GM19324 (cell line): ENCODE measurements around the gene FNBP1.
"Not testable (repeated sequence)": the region's sequence is repeated elsewhere in the genome, so short reads cannot be mapped to it uniquely, and the experiment has no call there.

Experiments
- ATAC-seq: cut with Tn5 transposase; IDR thresholded peaks from one replicate; pipeline ENCODE4 v1.9.1; 2021; ENCODE audit warnings: mild to moderate bottlenecking, moderate library complexity; ENCODE audit not compliant: unreplicated experiment, low FRiP score

The FNBP1 gene

DNA sequence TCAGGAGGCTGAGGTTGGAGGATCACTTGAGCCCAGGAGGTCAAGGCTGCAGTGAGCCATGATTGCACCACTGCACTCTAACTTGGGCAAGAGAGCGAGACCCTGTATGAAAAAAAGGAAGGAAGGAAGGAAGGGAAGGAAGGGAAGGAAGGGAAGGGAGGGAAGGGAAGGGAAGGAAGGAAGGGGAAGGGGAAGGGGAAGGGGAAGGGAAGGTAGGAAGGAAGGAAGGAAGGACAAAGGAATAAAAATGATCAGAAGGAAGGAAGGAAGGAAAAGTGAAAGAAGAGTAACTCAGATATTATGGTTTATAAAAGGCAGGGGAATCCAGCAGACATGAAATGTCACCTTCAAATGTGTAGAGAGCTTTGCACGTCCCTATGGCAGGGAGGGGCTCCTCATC, 143.4 kb downstream of the FNBP1 start:
- ATAC-seq = no peak

DNA sequence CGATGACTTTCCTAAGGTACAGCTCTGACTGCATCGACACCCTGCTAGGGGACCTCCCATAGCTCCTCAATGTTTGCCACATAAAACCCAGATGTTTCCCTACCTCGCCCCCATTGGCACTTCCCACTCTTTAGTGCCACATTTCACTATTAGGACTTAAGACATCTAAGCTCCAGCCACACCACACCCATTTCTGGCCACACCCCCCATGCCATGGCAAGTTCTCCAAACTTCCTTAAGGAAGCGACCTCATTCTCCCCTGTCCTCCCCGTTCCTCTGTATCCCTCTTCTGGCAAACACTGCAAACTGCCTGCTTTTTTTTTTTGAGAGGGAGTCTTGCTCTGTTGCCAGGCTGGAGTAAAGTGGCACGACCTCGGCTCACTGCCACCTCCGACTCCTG, 144.8 kb downstream of the FNBP1 start:
- no peak for ATAC-seq

DNA sequence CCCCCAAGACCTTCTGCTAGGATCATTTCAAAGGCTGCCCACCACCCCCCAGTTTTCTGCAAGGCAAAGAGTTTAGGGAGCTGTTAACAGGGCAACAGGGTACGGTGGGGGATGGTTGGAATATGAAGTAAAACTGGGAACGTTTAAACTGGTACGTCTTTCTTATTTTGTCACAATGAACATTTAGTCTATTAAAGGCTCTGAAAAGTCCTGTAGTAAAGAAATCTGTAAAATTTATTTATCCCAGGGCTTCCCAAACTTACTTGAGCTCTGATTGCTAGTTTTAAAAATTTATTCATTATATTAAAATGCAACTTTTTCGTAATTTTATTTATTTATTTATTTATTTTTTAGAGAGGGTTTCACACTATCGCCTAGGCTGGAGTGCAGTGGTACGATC, 145.7 kb downstream of the FNBP1 start:
- no peak for ATAC-seq

DNA sequence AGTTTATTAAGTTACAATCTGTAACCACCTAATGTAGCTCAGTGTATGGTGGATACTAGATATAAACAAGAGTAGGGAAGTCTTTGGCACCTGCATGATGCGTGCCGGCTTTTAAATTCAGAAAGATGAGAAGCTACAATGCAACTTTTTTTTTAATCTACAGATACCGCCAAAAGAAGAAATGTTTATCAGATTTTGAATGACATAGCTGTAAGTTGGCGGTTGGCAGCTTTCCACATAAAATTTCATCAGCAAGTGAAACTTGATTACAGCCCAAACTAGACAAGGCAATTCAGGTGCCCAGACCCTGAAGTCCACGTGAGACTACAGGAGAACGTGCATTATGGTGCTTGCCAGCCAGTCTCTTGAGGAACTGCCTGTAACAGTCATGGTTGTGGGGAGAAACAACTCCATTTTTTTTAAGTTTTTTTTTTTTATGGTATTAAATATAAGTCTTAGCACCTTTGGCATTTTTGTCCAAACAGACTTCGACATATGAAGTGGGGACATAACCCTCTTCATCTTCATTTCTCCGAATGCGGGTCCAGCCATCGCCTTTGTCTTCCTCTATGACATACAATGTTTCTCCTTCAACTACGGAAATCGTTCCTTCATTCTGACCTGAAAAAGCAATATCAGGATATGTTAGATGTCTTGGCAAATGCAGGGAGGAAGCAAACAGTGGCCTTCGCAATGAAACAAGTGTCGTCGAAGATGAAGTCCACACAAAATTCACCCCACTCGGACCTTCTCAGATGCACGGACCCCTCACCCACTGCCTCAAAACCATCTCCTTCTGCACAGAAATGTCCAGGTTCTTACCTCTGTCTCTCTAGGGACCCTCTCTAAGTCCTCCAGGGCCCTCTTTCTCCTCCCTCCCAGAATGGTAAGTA, 147.4 kb downstream of the FNBP1 start:
- no peak for ATAC-seq

DNA sequence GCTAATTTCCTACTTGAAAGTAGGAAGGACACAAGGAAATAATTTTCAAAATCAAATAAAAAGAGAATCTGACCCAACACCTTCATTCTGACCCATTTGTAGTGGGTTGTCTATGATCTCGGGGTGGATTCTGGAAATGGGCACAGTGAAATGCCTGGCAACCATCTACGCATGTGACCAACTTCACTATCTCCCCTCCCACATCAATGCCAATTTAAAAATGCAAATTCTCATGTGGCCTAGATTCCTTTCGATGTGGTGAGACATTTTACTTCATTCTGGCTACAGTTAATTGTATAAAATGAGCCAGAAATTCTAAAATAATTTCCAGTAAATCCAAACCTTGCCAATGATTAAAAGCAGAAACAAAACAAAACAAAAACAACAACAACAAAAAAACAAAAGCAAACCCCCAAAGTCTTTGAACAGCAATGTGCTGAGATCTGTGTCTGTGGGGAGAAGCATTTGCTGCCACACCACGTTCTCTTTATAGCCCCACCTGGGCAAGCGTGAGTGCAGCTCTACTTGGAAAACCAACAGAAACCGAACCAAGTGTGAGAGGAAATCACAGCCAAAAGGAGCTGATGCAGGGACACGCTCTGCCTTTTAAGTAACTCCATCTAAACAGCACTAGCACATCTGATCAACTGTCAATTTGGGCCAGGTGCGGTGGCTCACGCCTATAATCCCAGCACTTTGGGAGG, 148.7 kb downstream of the FNBP1 start:
- no peak for ATAC-seq

DNA sequence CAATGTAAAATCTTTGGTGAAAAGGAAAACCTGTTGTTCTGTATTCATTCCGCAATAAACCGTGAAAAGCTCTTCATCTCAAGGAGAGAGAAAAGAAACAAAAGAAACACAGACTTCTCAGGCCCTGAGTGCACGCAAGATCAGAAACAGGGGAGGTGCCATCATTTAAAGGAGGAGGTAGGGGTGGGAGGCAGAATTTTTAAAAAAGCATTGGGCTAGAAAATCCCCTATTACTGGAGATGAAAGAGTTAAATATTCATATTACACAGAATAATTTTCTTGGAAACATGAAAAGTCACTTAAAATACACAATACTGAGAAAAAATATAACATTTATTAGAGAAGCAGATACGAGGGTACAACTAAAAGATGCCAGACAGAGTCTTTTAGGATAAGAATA, 151.4 kb downstream of the FNBP1 start:
- ATAC-seq = no peak

DNA sequence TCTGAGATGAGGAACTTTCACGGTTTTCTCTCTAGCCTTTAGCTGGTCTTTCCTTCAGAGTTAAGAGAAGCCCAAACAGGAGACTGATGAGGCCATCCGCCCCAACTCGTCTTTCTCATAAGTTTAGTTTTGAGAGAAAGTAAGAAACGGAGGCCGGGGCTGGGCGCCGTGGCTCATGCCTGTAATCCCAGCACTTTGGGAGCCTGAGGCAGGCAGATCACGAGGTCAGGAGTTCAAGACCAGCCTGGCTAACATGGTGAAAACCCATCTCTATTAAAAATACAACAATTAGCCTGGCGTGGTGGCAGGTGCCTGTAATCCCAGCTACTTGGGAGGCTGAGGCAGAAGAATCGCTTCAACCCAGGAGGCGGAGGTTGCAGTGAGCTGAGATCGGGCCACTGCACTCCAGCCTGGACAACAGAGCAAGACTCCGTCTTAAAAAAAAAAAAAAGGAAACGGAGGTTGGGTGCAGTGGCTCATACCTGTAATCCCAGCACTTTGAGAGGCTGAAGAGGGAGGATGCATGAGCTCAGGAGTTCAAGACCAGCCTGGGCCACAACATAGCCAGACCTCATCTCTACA, 152.2 kb downstream of the FNBP1 start:
- ATAC-seq = not testable (repeated sequence)

DNA sequence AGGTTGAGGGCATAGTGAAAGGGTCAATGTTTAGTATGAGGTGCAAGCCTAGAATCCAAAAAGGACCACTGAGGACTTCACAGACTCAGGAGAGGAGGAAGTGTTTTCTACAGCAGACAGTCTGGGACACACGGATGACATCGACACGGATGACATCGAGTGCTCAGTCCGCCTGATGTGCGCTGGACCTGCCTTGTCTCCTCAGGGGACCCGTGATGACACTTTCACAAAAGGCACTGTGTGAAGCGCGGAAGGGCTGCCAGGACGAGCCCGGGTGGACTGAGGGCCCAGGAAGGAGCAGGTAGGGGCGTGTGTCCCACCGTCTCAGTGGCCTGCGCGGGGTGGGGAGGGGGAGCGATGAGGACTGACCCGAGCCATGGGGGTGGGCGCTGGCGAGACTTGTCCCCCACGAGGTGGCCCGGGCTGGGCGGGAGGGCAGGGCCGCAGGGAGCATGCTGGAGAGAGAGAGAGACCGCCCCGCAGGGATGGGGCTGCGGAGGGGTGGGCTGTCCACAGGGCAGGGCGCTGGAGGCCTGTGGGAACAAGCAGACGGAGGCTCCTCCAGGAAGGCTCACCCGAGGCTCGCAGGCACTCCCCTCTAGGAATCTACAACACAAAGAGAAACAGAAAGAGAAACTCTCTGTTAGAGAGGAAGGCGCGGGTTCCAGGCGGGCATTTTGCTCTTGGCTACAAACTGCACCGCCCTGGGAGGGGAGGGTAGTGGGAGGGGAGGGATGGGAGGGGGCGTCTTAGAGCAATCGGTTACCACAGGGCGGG, 152.9 kb downstream of the FNBP1 start:
- ATAC-seq = no peak

DNA sequence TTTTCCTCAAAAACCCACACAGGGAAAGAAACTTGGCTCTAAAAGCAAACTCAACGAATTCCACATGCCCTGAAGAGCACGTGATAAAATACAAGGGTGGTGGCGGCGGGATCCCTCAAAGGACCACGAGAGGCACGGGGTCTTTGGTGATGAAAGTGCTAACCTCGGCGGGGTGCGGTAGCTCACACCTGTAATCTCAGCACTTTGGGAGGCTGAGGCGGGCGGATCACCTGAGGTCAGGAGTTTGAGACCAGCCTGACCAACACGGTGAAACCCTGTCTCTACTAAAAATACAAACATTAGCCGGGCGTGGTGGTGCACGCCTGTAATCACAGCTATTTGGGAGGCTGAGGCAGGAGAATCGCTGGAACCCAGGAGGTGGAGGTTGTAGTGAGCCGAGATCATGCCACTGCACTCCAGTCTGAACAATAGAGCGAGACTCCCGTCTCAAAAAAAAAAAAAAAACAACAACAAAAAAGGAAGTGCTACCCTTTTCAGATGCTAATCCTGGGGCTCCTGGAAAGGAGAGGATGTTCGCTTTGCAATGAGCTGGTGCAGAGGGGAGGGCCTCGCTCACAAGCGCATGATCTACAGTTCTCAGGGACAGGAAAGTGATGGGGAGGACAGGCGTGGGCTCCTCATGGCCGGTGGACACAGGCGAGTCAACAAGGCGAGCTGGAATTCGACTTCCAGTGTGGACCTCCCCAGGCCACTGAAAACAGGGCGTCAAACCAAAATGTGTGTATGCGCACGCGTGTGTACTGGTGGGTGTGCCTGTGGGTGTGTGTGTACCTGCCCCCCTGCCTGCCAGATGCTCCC, 153.7 kb downstream of the FNBP1 start:
- ATAC-seq = no peak

DNA sequence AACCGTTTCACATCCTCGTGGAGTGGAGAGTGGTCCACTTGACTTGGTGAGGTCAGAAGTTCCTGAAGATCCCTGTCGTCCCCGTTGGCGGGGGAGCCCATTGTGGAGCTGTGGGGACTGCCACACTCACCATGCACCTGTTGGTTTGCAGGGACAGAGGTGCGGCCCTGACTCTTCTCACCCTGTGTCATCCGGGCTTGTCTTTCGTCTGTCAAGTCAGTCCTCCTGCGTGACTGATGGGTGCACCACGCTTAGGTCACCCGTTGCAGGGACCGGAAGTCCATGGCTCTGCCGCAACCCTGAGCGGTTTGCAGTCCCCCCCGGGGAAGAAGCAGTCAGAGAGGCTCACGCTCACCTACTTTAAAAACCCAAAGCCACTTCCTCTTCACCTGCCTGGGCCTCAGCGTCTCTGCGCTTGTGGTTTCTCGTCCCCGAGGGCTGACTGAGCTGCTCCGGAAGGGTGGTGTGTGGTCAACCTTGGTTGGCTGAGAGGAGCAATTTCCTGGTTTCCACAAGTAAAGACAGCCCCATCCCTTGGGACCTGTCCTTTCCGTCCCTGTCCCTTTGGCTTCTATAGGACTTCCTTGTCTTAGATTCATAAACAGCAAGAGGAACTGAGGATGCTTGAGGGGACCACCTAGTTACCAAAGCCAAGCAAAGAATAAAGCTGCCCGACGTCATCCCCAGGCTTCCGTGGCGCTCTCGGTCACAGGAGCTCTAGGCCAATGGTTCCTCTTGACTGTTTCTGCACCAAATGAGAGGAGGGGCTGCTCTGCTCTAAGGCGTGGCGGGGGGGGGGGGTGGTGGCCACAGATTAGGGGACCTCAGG, 154.5 kb downstream of the FNBP1 start:
- ATAC-seq = peak; percentile 65

DNA sequence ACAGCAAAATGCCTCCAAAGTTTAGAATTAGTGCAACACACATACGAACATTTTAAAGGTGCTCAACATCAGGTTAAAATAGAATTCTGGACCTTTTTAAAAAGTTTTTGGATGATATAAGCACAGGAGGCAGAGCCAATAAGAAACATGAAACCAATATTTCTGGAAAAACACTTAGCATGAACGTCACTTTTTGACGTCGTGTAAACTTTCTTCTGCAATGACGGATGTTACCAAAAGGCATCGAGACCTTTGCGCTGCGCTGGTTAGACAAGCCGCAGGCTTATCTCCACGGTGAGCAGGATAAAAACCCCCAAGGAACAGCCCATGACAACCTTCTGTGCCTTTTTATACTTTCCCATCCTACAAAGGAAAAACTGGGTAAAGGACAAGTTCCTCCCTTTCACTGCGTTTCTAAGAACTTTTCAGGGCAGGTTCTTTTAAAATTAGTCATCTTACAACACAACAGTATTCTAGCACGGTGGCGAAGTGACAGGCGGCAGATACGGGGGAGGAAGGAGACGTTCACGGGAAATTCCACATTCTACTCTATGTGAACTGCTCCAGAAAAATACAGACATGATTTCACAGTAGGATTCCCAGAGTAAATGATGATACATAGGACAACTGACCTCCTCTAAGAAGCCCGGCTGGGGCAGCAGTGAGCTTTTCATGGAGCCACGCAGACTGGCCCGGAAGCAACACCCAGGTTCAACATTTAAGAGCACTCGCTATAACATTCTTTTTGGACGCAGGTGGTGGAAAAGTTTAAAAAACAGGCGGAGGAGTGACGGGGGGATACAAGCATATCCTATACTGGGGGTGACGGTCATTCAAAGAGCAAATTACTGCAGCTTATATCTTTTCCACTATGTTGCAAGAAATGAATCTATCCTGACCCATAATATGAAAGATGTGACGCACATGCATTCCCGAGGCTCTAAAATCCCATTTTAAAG, 155.4 kb downstream of the FNBP1 start:
- no peak for ATAC-seq

DNA sequence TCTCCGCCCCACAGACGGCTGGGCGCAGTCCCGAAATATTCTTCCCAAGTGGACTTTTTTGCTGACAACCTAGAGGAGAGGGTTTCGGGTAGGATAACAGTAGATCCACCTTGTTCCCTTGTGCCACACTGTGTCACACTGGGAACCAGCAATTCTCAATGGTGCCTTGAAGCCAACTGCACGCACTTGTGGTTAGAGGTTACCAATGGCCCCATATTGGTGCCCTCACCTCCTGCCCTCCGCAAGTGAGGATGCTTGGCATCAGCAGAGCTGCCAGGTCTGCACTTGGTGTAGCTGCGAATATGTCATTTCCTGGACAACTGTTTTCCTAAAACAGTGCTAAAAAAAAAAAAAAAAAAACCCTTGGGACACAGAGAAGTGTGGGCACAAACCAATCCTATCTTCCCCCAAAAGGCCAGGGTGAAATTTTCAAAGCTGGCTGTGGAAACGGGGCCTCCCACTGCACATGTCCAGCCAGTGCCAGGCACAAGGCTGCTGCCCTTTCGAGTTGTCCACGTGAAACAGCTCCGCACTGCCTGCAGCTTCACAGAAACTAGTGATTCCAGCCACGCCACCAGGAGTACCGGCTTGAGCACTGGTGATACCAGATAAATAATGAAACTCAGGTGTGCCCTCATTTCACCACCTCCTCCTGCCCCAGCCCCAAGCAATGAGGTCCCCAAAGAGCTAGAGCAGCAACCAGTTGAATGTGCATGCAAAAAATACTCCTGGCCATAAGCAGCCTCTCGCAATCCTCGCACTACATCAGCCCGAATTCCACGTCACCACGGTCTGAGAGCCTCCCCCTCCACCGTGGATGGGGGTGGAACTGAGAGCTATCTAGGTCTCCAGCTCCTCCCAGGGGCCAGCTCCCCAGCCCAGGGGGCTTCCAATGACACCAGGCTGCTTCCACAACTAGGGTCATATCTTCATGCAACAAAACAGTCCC, 156.5 kb downstream of the FNBP1 start:
- no peak for ATAC-seq

DNA sequence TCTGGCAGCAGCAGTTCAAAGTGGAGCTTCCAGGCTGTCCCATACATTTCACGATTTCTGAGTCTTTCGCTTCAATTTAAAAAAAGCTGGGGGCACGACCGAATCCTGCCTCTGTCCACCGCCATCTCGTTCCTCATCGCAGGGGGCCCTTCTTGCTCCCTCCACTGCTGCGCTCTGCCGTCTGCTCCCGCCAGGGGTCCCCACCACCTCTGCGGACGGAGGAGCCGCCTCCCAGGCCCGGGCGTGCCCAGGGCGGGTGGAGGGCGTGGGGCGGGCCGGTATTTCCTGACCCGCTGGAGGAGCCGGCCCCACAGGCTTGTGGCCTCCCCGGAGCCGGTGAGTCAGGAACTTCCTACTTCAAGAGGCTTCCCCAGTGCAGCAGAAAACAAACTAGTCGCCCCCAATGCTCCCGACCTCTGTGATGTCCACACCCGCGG, 157.3 kb downstream of the FNBP1 start:
- peak; percentile 35 for ATAC-seq

DNA sequence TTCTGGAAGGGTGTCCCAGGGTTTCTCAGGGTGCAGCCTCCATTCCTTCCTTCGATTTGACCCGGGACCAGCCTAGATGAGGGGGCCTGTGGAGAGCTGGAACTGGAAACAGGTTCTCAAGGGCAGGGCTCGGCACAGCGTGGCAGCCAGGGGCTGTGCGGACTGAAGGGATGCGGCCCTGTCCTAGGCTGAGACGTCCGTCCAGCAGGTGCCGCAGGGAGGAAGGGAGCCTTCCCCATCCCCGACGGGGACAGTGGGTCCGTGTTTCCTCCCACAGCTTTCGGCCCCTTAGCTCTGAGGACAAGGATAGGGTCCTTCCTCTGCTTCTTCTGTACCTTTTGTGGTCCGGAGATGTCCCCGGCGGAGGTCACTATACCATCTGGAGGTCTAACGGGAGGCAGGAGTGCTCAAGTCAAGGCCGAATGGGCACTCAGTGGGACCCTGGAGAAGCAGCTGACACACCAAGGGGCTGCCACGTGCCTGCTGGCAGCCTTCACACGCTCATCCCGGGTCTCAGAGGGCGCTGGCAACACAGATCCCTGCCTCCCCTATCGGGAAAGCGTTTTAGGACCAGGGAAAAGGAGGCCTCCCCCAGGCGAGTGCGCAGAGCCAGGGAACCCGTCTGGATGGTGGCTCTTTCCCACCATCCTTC, 157.8 kb downstream of the FNBP1 start:
- no peak for ATAC-seq

DNA sequence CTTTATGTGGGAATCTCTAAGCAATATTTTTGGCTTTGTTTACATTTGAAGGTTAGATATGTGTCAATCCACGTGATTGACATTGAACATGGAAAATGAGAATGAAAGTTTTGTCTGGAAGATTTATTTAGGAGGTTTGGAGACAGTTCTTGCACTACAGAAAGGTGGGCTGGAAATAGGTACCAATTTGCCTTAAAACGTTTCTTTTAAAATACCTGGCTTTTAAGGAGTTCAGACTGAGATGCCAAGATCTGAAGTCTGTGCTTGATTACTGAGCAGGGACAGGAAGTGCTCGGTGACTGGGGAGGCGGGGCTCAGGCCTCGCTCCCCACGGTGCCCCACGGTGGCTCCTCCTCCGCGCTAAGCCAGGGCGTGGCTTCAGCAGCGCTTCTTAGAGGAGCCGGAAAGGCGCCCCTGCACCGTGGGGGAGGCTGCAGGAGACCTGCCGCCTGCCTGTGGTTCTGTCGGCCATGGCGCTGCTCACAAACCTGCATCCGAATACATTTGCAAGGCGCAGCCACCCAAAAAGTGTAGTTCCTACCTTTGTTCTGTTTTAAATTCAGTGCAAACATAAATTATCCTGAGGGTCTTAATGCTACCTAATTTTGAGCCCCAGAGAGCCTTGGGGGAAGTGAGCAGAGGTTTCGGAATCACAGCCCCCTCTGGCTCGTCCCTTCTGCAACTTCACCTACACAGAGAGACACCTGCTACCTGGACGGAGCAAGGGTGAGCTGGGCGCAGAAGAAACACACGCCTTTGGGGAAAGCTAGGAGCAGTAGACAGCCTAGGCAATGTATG, 158.6 kb downstream of the FNBP1 start:
- peak; percentile 44 for ATAC-seq
